GM18861 (cell line): ENCODE data around the gene DISC1.
"Not testable (repeated sequence)": the region's sequence is repeated elsewhere in the genome, so short reads cannot be mapped to it uniquely, and the experiment has no call there.

Experiments
- ATAC-seq: cut with Tn5 transposase; IDR thresholded peaks from one replicate; pipeline ENCODE4 v1.9.1; 2021; ENCODE audit not compliant: unreplicated experiment

DISC1 gene

DNA sequence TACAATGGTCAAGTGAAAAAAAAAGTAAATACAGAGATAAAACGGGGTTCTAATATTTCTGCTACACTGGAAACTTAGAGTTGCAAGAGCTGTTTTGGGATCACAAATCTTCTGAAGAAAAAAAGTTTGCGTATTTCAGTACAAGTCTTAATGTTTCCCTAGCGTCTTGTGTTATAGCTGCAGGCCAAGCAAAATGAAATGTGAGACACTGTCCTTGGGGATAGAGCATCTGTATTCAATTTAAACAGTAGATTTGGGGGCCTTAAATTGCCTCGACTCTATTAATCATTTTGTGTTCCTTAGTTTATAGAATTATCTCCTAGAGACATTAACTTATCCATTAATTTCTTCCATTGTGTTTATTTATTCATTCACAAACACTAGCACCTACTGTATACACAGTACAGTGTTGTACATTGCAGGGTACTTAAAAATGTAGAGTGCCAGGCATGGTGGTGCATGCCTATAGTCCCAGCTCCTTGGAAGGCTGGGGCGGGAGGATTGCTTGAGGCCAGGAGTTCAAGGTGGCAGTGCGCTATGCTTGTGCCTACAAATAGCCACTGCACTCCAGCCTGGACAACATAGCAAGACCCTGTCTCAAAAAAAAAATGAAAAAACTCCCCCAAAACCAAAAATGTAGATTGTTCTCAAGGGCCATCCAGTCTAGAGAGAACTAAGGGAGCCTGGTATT is 7.9 kb downstream of the DISC1 start:
- no peak for ATAC-seq

DNA sequence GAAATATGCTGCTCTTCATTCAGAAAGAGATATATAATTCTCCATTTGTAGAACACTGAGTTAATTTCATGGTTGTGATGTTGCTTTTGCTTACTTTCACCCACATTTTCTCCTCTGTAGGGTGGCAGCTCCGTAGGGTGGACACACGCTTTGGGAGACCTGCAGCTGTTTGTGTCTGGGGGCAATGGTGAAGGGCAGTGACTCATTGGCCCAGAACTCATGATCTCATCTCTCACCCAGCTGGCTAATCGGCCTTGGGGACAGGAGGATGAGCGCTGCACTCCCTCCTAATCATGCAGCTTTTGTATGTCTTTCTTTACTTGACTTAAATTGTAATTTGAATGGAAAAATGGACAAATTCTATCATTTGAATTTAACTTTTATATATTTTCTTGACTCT is 9.6 kb downstream of the DISC1 start:
- ATAC-seq: no peak

GRCh38 chr1:231636922-231637321 is 10.3 kb downstream of the DISC1 start:
- not testable (repeated sequence) for ATAC-seq

DNA sequence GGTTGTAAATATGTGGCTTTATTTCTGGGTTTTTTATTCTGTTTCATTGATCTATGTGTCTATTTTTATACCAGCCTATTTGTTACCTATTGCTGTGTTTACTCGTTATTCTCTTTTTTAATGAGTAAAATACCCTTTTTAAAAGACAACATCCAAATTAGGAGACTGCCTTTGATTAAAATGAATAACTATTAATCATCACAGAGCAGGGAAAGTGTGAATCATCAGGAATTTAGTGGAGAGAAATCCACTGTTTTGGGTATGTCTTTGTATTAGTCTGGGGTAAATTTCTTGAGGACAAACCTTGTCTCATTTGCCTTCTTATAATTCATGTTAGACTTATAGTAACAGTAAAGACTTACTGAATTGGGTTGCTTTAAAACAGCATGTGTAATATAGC is 12.1 kb downstream of the DISC1 start:
- ATAC-seq: no peak

- no peak for ATAC-seq
Observed at GRCh38 chr1:231639819-231640218, 13.2 kb downstream of the DISC1 start.

DNA sequence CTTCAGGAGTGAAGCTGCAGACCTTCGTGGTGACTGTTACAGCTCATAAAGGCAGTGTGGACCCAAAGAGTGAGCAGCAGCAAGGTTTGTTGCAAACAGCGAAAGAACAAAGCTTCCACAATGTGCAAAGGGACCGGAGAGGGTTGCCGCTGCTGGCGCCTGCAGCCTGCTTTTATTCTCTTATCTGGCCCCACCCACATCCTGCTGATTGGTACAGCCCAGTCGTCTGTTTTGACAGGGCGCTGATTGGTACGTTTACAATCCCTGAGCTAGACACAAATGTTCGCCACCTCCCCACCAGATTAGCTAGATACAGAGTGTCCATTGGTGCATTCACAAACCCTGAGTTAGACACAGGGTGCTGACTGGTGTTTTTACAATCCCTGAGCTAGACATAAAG is 14.9 kb downstream of the DISC1 start:
- ATAC-seq: not testable (repeated sequence)

- not testable (repeated sequence) for ATAC-seq
Observed at GRCh38 chr1:231642061-231642460, 15.5 kb downstream of the DISC1 start.

GRCh38 chr1:231642618-231643017 is 16.0 kb downstream of the DISC1 start:
- ATAC-seq: no peak

DNA sequence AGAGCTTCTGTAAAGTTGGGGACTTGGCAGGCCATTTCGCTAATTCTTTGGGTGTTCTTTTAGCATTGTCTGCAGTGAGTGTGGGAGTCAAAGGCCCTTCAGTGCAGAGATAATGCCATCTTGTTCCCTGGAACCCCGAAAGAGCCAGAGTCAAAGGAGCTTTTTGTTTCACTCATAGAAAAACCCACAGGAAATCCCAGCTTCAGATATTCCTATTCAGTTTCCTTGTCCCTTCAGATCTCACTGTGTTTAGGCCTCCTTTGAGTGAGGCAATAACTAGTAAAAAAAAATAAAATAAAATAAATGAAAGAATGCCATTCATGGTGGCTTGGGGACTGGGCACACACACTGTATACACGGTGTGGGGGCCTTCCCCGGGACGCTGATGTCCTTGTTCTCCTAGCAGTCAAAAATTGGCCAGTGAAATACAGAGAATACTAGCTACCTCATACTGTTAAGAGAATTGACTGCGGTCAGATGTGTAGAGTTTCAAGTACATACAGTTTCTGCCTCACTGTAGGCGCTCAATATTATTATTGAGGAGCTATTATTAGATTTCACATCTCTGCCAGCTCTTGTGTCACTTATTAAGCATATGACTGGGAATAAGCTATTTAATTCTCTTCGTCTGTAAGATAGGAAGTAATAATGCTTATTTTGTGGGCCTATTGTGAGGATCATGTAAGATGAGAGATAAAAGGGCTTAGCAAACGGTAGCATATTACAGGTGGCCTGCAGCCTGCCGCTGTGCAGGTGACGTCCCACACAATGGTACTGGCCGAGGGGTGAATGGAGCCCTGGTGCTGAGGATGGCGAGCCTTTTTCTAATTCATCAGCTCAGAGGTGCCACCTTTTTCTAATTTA is 16.7 kb downstream of the DISC1 start:
- no peak for ATAC-seq

- ATAC-seq: no peak
Observed at GRCh38 chr1:231643935-231644237, 17.3 kb downstream of the DISC1 start.

DNA sequence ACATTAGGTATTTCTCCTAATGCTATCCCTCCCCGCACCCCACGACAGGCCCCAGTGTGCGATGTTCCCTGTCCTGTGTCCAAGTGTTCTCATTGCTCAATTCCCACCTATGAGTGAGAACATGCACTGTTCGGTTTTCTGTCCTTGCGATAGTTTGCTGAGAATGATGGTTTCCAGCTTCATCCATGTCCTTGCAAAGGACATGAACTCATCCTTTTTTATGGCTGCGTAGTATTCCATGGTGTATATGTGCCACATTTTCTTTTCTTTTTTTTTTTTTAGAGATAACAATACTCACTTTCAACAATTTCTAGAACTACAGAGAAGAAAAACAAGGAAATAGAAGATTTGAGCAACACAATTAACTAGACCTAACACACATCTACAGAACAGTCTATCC is 19.0 kb downstream of the DISC1 start:
- ATAC-seq: not testable (repeated sequence)

DNA sequence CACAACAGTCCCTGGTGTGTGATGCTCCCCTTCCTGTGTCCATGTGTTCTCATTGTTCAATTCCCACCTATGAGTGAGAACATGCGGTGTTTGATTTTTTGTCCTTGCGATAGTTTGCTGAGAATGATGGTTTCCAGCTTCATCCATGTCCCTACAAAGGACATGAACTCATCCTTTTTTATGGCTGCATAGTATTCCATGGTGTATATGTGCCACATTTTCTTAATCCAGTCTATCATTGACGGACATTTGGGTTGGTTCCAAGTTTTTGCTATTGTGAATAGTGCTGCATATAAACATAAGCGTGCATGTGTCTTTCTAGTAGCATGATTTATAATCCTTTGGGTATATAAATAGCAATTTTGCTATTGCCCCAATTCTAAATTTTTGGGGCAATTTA is 19.6 kb downstream of the DISC1 start:
- ATAC-seq: not testable (repeated sequence)

- not testable (repeated sequence) for ATAC-seq
Observed at GRCh38 chr1:231651621-231652260, 25.2 kb downstream of the DISC1 start.

DNA sequence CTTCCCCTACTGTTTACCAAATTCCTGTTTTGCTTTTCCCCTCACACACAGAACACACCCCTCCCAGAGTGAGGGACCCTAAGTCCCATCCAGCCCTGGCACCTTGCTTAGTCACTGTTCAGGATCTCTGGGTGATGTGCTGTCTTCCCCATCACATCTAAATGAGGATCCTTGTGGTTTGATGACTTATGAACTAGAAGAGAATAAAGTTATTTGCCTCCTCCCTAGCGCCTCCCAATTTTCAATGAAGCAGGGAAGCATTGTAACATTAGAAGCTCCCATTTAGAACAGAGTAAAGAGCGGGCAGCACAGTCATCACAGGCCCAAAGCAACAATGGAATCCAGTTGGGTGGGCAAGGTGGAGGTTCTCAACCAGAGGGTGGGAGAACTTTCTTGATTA is 27.0 kb downstream of the DISC1 start:
- no peak for ATAC-seq

GRCh38 chr1:231656741-231657140 is 30.2 kb downstream of the DISC1 start:
- no peak for ATAC-seq

DNA sequence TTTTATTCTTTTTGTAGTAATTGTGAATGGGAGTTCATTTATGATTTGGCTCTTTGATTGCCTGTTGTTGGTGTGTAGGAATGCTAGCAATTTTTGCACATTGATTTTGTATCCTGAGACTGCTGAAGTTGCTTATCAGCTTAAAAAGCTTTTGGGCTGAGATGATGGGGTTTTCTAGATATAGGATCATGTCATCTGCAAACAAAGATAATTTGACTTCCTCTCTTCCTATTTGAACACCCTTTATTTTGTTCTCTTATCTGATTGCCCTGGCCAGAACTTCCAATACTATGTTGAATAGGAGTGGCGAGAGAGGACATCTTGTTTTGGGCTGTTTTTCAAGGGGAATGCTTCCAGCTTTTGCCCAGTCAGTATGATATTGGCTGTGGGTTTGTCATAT is 31.6 kb downstream of the DISC1 start:
- not testable (repeated sequence) for ATAC-seq

- ATAC-seq: no peak
Observed at GRCh38 chr1:231660198-231660597, 33.6 kb downstream of the DISC1 start.

DNA sequence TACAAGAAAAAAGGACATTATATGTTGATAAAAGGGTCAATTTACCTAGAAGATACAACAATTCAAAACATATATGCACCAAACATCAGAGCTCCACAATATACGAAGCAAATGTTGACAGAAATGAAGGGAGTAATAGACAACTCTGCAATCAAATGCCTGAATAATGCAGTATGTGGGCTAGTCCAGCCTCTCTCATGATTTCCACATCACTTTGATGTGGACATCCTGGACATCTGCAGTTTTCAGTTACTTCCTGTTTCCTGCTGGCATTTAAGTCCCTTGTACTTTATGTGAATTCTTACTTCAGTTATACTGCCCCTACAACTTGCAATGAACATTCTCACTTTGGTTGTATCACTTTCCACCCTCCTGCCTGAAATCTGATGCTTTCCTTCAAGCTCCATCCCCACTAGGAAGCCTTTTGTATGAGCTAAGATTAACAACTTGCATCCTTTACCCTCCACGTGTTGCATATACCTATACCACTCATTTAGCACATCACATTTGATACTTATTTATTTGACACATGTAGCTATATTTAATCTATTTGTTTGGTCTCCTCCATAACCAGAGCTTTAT is 36.7 kb downstream of the DISC1 start:
- ATAC-seq: no peak

GRCh38 chr1:231665101-231665500 is 38.5 kb downstream of the DISC1 start:
- ATAC-seq: no peak

- ATAC-seq: no peak
Observed at GRCh38 chr1:231665726-231666125, 39.1 kb downstream of the DISC1 start.

- ATAC-seq: no peak
Observed at GRCh38 chr1:231666220-231666936, 39.8 kb downstream of the DISC1 start.
